ENCODE results near the gene OR5K1.

OR5K1 gene

DNA sequence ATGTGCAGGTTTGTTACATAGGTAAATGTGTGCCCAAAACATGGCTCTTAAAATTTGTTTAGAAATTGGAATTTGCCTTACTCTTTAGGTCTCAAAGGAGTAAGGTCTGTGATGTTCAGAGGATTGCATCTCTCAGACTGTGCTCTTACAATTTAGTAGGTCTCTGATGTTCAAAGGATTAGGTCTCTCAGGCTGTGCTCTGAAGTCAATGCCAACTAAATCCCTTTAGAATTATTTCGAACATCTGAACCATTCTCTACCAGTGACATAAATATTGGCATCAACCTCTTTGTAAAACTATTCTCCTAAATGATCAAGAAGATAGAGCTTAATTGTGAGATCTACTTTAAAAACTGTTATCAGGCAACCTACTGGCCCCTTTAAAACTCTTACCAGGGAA, at the start of gene OR5K1:
Gene OR5K1, plus strand, starts transcription at position 301 of the 400 bp plus-strand sequence. CDS start 6,376 bp downstream, outside the sequence.
- no peak for DNase-seq (ENCODE audit: low read depth)

DNA sequence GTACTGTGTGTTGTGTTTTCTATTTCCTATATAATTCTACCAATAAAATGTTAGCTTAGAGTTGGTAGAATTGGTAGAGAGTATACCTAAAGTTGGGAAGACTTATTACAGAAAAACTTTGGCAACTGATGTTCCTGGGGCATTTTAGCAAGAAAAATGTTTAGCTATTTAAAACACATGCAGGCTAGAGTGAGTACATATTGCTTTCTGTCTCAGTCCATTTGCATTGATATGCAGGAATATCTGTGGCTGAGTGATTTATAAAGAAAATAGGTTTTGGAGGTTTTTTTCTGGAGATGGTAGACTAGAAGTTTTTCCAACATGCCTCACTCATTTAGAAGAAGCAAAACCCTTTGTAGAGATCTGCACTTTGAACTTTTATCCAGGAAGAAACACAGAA, 30.4 kb upstream of the OR5K1 start:
- no peak for DNase-seq (ENCODE audit: low read depth)

DNA sequence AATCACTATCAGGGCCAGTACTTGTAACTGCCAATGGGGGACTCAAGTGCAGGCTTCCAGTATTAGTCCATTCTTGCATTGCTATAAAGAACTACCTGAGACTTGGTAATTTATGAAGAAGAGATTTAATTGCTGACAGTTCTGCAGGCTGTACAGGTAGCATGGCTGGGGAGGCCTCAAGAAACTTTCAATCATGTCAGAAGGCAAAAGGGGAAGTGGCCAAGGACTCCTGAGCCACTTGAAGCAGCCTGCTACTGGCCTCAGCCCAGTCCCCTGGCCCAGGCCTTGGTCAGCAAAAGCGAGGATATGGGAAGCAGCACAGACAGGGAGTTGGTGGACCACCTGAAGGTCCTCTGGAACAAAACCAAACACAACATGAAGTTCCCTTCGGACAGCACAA, 29.2 kb upstream of the OR5K1 start:
- DNase-seq (ENCODE audit: low read depth) = no peak

DNA sequence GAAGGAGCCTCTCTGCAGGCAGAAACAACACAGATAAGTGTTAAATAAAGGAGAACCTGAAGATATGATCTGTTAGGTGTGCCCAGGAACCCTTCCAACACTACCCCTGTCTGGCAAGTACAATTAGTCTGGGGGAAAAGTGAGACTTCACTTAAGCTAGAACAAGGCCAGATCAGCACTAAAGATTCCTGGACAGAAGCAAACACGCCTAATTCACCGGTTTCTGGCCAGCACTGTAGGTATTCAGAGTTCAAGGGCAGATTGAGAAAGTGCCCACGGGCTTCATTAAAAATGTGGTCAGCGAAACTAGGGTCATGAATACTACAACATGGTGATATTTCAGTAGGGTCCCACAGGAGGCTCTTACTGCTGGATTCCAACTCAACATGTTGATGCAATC, 28.6 kb upstream of the OR5K1 start:
- DNase-seq (ENCODE audit: low read depth) = no peak

DNA sequence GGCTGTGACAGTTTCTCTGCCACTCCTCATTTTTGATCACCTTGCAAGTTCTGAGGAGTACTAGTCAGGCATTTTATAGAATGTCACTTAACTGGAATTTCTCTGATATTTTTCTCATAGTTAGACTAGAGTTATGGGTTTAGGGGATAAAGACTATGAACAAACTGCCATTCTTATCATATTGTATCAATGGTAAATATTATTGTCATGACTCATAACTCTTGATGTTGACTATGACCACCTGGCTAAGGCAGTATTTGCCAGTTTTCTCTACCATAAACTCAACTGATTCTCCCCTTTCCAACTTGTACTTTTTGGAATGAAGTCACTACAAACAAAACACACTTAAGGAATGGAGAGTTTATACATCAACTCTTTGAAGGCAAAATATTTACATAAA, 22.7 kb upstream of the OR5K1 start:
- DNase-seq (ENCODE audit: low read depth) = no peak

DNA sequence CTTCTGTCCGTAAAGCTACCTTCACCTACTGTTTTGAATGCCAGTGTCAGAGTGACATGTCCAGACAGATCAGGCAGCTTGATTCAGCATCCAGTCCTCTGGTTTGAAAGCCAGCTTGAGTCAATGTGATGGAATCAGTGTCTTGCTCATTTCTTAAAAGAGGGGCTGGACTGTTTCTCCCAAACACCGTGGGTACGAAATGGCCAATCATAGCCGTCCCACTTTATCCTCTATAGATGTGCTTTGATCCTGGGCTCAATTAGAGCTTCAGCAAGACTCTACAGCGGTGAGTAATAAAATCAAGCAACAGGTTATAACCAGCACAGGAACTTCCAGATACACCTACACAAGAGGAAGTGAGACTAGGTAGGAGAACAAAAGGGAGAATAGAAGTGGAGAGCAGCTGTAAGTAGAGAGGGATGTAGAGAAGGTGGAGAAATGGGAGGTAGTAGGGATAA, 17.0 kb upstream of the OR5K1 start:
- no peak for DNase-seq (ENCODE audit: low read depth)

DNA sequence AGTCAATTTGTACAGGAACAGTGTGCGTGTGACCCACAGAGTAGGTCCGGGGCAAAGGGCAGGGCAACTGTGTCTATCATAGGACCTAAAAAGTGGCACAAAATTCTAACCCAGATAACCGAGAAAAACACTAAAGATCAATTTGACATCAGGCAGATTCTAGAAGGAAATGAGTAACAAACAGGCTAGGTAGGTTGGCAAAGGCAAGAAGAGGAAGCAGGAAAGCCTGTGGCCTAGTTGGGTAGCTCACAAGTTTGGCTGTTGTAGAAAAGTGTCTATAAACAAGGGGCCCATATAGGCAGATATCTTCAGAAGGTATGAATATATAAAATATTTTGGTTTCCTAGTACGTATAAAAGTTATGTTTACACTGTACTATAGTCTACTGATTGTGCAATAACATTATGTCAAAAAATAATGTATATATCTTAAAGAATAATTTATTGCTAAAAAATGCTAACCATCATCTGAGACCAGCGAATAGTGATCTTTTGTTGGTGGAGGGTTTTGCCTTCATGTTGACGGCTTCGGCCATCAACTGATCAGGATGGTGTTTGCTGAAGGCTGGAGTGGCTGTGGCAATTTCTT, 13.3 kb upstream of the OR5K1 start:
- no peak for DNase-seq (ENCODE audit: low read depth)

DNA sequence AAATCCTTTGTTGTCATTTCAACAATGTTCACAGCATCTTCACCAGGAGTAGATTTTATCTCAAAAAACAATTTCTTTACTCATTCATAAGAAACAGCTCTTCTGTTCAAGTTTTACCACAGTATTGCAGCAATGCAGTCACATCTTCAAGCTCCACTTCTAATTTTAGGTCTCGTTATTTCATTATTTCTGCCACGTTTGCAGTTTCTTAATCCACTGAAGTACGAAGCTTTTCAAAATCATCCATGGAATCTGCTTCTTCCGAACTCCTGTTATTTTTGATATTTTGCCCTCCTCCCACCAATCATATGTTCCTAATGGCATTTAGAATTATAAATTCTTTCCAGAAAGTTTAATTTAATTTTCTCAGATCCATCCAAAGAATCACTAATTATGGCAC, 12.6 kb upstream of the OR5K1 start:
- no peak for DNase-seq (ENCODE audit: low read depth)

DNA sequence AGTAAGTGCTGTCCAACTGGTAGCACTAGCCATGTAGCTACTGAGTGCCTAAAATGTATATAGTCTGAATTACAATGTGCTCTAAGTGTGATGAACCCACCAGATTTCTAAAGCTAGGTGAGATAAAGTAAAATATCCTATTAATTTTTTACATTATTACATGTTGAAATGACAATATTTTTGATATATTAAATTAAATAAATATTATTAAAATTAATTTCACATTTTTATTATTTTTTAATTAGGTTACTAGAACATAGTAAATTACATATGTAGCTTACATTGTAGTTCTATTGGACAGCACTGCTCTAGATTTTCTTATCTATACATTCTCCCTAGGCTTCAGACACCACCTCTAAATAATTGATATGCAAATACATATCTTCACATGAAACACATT, 9.2 kb upstream of the OR5K1 start:
- no peak for DNase-seq (ENCODE audit: low read depth)

DNA sequence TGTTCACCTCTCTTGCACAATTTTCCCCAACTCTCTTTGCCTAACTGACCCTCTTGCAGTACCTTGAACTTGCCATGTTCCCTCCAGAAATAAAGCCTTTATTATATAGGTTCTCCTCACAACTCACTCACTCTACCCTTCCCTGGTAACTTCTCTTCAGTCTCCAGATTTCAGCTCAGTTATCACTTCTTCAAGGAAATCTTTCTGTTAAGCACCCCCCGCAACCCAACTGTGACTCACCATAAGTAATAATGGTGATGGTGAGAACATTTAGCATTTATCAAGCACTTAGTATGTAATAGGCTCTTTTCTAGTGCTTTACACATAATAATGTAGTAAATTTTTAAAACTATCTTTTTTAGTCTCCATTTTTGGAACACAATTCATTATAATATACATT, 8.1 kb upstream of the OR5K1 start:
- DNase-seq (ENCODE audit: low read depth) = no peak

DNA sequence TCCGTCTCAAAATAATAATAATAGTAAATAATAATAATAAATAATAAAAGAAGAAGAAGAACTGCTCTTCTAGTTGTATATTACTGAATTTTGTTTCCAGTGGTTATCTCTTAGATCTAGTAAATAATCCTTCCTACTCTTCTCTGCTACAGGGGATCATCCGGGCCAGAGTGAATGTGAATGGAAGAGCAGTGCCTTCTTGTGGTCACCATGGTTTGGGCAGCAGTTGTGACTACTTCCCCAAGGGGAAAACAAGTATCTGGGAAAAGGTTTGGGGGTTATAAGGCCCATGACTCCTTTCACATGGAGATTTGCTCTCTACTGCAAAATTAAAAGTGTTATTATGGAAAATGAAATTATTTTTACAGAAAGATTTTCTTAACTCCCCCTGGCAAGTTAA, 5.5 kb upstream of the OR5K1 start:
- DNase-seq (ENCODE audit: low read depth) = no peak

DNA sequence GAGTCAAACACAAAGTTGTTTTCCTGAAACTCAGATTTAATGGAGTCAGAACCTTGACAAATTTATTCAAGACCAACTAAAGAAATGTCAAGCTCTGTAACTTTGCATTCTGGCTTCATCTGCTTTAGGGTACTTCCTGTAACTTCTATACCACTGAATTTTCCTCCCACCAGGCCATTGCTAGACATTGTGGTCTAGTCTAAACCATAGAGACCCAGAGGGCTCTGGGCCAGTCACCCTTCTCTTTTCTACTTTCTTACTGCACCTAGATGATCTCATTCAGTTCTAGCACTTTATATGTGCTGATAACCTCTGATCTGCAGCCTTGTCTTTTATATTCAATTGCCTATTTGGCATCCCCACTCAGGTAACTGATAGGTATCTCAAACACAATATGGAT, 2.8 kb upstream of the OR5K1 start:
- DNase-seq (ENCODE audit: low read depth) = no peak

DNA sequence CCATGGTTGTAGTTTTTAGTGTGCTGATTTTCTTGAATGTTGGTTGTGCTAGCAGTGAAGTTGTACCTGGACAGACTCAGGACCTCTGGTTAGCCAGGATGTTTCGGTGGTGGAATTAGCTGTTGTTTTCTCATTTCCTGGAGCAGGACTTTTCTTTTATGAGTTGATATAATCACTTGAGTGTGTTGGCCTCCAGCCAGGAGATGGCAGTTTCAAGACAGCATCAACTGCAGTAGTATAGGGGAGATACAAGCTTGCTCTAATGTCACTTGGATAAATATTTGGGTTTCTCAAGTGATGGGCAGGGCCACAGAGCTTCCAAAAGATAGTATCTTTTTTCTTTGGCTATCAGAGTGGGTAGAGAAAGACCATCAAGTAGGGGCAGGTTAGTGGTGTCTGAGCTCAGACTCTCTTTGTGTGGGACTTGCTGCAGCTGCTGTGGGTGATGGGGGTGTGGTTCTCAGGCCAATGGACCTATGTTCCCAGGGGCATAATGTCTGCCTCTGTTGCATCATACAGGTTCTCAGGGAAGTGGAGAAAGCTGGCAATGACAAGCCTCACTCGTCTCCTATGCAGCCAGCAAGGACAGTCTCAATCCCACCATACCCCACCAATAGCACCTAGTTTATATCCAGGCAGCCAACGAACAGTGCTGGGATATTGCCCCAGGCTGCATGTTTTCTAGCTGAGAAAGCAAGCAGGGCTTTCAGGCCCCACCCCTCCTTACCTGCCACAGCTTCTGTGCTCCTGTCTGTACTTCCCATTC, 19.9 kb downstream of the OR5K1 start:
- no peak for DNase-seq (ENCODE audit: low read depth)

DNA sequence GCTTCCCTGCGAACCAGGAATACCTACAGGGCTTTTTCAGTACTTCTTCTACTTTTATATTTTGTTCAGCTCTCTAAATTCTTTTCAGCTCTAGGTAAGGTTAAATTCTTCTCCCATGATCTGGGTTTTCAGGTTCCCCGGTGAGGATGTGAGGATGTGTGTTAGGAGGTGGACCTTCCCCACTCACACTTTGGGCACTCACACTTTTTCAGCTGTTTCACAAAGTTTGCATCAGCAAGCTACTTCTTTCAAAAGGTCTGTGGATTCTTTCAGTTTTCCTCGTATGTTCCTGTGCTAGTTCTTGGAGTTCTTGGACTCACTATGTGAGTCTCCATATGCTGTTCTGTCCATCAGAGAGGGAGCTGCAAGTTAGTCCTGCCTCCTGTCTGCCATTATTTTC, 20.6 kb downstream of the OR5K1 start:
- no peak for DNase-seq (ENCODE audit: low read depth)

DNA sequence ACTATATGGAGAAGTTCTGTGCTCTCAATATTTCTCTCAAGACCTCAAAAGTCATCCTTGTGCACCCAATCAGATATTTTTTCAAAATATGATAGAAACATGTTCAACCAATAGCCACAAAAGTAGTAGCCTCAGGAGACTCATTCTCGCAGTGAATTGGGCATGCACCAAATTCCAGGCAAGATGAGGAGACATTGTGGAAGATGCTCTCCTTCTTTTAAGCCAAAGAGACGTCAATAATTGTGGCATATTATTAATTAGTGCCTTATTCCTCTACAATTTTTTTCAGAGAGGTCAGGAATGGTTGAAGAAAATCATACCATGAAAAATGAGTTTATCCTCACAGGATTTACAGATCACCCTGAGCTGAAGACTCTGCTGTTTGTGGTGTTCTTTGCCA, 34.4 kb downstream of the OR5K1 start, which contains the start of gene OR5K2:
Gene OR5K2, plus strand, starts transcription at position 301 of the 400 bp plus-strand sequence. Its CDS starts 0 bp downstream, at position 301.
- no peak for DNase-seq (ENCODE audit: low read depth)

DNA sequence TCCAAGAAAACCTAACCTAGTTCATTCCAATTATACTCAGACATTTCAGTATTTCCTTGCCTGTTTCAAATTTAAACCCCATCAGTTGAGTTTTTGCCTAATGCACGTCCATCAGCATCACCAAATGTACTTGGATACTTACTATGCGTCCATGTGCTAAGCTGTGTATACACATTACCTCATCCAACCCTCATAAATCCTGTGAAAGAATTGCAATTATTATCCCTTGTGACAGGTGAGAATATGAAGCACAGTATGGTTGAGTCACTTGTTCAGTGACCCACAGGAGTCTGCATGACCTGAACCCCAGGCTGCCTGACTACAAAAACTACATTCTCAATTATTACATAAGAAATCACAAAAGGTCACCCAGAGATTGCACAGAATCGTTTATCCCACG, 37.0 kb downstream of the OR5K1 start:
- DNase-seq (ENCODE audit: low read depth) = no peak

DNA sequence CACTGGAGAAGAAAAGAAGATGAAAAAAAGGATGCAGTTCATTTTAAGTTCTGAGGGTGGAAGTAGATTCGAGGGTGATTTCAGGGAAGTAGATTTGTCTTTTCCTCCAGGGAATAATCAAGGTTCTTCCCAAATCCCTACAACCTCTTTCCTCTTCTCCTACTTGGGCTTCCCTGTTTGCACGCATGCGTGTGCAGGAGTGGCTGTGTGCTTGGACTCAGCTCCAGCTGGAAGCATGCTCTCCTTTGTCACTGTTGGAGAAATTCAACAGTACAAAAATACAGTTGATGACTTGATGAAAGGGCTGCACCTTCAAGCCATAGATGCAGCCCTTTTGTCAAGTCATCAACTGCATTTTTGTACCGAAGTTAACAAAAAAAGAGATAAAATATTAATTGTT, 38.3 kb downstream of the OR5K1 start:
- no peak for DNase-seq (ENCODE audit: low read depth)

DNA sequence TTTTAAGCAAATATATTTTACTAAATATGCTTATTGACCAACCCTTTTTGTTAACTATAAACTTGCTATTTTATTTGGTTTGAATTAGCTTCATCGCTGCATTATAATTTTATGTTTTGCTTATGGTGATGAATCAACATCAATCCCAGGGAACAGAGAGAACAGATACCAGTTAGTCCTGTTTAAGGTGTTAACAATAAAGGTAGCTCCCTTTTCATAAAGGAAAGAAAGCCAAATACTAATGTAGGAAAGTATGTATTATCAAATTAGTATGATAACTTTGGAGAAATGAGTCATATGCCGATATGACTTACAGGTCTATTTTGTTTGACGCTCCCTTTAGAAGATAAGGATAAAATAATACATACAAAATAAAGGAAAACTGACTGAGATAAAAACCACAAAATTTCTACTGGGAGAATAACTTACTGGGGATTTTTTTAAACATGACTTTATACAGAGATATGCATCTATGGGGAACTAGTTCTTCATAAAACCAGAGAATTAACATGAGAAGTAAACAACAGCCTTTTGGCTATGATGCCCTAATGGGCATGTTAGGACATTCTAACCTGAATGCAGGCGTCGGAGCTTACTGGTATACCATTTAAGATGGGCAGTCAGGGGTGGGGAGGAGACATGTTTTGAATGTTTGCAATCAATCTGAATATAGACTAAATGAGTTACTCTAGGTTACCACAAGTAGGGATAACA, 39.0 kb downstream of the OR5K1 start:
- no peak for DNase-seq (ENCODE audit: low read depth)

DNA sequence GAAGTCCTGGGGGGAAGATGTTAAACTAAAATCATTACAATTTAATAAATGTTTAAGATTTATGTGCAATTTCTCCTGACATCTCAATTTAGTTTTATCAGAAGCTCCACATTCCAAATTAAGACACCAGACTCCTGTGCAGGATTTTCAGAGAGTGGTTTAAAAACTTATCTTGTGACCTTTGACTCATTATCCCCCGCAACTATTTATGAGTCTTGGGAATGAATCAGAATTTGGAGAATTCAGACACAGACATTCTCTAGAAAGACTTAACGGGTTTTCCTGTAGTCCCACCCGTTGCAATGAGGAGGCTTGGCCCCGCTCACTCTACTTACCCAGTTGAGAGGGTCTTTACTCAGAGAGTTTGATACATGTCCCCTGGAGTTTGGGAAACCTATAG, 41.5 kb downstream of the OR5K1 start:
- no peak for DNase-seq (ENCODE audit: low read depth)

DNA sequence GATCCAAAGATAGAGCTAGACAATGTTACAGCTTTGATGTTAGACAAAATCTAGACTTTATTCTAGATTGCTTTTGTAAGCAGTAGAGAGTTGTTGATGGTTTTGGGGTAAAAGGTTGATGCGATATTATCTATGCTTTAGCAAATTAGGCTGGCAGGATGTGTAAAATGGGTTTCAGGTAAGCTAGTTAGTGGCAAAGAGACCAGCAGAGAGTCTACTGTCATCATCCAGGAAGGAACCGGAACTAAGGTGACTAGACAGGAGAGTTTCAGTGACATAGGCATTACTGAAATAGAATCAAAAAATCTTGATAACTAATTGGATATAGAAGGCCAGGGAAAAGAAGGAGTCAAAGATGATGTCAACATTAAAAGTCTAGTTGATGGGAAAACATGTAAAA, 45.6 kb downstream of the OR5K1 start:
- DNase-seq (ENCODE audit: low read depth) = no peak

DNA sequence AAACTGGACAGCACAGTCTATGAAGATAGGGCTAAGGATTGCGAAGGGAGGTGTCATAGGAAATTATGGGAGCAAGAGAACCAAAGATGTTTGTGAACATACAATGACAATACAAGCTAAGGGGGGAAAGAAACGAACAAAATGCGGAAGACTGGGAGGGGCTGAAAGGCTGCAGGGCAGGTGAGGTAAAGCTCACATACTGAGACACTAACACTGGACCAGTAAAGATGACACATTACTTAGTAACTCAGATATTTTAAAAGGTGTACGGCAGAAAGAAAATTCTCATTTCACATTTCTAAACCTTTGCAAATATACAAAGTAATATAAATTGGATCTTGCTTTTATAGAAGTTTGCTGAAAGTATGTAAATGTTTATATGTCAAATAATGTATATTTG, 49.6 kb downstream of the OR5K1 start:
- no peak for DNase-seq (ENCODE audit: low read depth)

DNA sequence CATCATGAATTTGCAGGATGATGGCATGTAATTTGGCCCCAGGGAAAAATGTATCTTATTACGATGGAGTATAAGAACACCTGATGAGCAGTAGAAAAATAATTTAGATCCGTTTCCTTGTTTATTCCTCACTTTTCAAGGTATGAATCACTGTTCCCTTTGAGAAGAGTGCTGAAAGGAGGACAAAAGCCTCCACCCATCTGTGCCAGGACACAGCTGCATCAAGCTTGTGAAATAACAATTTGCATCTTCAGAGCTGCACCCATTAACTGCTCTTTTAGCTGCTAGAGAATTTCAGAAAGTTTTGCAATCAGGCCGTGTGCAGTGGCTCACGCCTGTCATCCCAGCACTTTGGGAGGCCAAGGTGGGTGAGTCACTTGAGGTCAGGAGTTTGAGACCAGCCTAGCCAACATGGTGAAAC, 50.1 kb downstream of the OR5K1 start:
- no peak for DNase-seq (ENCODE audit: low read depth)

DNA sequence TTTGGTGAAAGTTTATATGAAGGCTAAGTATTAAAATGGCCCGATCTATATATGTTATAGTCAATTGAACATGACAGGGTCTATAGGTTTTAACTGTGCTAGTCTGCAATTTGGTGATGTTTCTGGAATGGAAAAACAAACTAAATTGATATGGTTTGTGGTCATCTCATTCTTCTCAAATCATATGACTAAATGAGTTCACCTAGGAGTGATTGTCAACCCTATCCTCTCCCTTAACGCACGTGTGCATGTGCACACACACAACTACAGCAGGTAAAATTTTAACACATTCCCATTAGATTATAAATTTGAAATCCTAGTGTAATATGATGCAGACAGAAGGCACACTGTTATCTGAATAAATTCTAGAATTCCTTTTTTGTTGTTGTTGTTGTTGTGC, 50.7 kb downstream of the OR5K1 start:
- no peak for DNase-seq (ENCODE audit: low read depth)
